HG02870 (cell line): ENCODE measurements around the gene ULBP3.
"Not testable (repeated sequence)": the region's sequence is repeated elsewhere in the genome, so short reads cannot be mapped to it uniquely, and the experiment has no call there.

Experiments
- ATAC-seq: cut with Tn5 transposase; IDR thresholded peaks from one replicate; pipeline ENCODE4 v1.9.1; 2021; ENCODE audit warnings: mild to moderate bottlenecking, moderate library complexity; ENCODE audit not compliant: unreplicated experiment

The ULBP3 gene

DNA sequence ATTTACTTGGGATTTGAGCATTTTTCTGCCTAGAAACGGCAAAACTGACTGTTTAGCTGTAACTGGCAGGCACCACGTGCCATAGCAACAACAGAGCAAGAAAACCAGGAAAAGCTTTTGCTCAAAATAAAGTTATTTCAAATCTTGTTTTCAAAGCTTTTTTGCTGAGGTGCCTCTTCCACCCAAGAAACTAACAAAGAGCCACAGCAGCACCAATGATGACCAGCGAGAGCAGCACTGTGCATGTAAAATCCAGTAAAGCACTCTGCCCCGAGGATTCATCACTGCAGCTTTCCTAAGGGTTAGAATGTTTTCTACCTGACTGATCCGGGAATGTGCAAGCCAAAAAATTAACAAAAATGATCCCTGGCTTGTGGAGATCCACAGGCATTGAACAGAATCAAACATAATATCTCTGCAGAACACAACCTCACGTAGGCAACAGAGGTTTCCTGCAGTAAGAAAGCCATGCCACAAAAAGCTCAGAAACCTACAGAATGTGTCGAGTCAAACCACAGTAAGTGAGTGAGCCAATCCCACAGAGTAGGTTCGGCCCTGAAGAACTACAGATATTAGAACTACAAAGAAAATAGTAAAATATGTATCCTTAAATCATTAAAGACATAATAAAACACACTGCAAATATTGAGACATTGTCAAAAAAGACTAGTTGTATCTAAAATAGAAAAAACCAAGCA is 7.4 kb upstream of the ULBP3 start:
- ATAC-seq: no peak

DNA sequence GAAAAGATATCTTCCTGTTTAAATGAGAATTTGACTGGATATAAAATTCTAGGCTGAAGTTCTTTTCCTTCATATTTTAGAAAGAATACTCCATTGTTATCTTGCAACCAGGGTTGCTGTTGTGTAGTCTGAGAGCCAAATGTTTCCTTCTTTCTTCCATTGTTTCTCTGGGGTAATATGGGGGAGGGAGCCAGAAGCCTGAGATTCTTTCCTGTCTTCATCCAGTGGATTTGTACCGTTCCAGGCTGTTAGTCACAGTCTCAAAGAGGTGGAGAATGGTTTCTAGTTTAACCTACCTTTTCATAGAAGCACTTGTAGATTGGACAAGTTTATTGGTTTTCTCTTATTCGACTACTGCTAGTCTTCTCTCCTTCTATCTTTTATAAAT is 6.1 kb upstream of the ULBP3 start:
- no peak for ATAC-seq

DNA sequence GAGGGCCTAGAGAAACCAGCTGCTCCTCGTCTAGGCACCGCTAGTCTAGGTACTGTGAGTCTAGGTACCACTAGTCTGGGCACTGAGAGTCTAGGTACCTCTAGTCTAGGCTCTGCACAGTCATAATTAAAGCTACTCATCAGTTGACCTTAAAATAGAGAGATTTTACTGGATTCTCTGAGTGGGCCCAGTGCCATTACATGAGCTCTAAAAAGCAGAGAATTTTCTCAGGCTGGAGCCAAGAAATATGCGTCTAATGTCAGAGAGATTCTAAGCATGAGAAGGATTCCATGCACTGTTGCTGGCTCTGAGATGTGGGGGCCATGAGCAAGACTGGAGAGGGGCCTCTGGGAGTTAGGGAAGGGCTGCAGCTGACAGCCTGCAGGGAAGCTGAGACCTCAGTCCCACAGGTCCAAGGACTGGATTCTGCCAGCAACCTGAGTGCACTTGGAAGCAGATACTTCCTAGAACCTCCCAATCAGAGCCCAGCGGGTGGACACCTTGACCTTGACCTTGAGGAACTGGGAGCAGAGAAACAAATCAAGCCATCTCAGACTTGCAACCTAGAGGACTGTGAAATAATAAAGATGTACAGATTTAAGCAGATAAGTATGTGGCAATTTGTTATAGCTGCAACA is 5.6 kb upstream of the ULBP3 start:
- ATAC-seq: not testable (repeated sequence)

DNA sequence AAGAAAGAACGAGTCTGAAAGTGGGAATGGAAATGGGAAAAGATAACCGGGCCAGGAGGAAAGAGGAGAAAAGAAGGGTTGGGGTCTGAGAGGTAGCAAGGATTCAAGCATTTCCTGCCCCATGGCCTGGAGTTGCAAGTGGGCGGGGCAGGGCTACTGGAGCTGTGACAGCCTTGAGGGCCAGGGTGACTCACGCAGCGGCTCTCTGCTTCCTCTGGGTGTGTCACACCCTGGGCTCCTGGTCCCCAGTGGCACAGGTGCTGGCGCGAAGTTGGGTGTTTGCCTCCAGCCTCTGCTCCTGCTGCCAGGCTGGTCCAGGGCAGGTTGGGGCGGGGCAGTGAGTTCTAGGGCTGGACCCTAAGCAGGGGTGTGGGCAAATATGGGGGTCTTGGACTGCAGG is 3.3 kb upstream of the ULBP3 start:
- ATAC-seq: no peak

GRCh38 chr6:150070236-150070818 is 1.4 kb upstream of the ULBP3 start:
- ATAC-seq: no peak

- ATAC-seq: no peak
Measured at GRCh38 chr6:150069706-150070105, 785 bp upstream of the ULBP3 start.

DNA sequence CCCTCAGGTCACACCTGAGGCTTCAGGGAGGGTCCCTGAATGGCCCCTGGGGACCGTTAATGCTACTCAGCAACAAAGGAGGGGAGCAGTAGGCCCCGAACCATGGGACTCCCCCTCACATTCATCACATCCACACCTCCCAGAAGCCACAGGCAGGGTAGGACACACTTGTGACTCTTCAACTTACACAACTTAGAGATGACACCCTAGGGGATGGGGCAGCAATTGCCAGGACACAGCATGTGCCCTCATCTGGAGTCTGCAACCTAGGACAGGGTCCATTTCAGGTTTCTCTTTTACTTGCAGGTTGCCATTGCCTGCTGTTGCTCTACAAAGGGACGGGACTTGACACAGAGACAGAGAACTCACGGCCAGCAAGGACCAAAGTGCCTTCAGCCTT is 770 bp downstream of the ULBP3 start:
- no peak for ATAC-seq

GRCh38 chr6:150065083-150065482 is 3.8 kb downstream of the ULBP3 start:
- ATAC-seq: no peak

DNA sequence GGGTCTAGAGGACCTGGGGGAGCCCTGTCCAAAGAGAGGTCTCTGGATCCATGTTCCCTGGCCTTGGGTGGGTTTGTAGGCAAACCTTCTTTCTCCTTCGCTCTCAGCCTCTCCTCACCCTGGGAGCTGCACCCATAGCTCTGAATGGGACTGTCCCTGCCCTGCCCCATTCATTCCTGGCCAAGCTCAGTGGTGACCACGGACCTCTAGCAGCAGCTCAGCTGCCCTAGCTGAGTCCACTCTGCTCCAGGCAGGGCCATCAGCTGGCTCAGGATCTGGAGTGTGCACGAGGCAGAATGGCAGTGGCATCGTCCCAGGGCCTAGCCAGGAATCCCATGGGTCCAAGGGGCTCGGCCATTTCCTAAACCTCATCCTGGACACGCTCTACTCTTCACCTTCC is 5.3 kb downstream of the ULBP3 start:
- ATAC-seq: no peak

GRCh38 chr6:150059973-150060372 is 8.9 kb downstream of the ULBP3 start:
- not testable (repeated sequence) for ATAC-seq

GRCh38 chr6:150058986-150059385 is 9.9 kb downstream of the ULBP3 start:
- no peak for ATAC-seq

- no peak for ATAC-seq
Measured at GRCh38 chr6:150058231-150058792, 10.6 kb downstream of the ULBP3 start.

DNA sequence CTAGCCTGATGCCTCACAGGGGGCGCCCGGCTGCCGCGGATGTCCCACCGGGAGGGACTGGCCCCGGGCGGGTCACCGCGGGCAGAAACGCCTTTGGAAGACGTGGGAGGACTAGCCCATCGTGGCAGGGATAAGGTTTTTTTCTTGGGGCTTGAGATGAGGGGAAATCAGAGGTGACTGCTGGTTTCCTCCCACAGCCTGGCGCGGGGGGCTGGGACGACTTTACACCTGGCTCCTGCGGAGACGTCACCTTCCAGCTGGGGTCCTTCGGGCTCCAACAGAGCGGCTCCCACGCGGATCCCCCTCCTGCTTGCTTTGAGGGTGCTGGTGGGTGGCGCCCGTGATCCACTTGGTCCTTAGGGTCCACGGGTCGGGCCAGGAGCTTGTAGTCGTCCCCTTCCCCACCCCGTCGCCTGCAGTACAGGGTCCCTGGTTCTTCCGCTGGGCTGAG is 11.4 kb downstream of the ULBP3 start:
- ATAC-seq: no peak

- ATAC-seq: no peak
Measured at GRCh38 chr6:150056916-150057315, 12.0 kb downstream of the ULBP3 start.

DNA sequence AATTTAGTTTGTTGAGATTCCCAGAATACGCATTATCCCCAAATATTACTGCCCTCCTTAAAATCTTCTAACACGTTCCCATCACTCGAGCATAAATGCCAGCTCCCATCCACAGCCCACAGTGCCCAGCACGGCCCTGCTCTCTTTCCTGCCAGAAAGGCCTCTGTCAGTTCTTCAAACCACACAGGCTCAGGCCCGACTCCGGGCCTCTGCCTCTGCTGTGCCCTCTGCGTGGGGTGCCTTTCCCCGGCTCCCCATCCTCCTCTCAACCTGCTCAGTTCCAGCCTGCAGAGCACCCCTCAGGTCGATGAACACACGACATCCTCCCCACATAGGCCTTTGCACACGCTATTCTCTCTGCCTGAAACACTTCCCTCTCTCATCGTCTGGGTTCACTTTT is 12.8 kb downstream of the ULBP3 start:
- ATAC-seq: no peak

GRCh38 chr6:150055131-150055530 is 13.8 kb downstream of the ULBP3 start:
- no peak for ATAC-seq

DNA sequence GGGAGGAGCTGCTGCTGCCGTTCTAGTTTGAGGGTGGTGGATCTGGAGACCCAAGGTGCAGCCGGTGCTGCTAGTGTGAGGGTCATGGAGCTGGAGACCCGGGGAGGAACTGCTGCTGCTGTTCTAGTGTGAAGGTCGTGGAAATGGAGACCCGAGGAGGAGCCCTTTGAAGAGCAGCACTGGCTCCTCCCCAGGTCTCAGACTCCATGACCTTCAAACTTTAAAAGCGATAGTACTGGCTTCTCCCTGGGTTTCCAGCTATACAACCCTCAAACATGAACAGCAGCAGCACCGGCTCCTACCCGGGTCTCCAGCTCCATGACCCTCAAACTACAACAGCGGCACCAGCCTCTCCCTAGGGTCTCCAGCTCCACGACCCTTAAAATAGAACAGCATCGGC is 15.5 kb downstream of the ULBP3 start:
- no peak for ATAC-seq

- ATAC-seq: no peak
Measured at GRCh38 chr6:150050846-150051245, 18.1 kb downstream of the ULBP3 start.

DNA sequence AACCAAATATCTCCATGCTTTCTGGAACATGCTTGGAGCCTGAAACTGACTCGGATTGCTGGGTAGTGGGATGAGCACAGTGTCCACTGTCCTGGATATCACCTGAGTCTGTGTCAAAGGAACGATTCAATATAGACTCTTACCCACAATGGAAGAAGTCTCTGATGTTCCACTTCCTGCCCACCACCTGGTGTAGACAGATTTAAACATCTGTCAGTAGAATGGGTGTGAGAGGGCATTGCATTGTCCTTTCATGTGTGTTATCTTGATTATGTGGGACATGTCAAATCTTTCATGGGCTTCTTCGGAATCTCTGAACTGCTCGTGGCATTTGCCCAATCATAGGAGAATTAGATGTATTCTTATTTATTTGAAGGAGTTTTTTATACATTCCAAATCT is 20.8 kb downstream of the ULBP3 start:
- ATAC-seq: no peak

DNA sequence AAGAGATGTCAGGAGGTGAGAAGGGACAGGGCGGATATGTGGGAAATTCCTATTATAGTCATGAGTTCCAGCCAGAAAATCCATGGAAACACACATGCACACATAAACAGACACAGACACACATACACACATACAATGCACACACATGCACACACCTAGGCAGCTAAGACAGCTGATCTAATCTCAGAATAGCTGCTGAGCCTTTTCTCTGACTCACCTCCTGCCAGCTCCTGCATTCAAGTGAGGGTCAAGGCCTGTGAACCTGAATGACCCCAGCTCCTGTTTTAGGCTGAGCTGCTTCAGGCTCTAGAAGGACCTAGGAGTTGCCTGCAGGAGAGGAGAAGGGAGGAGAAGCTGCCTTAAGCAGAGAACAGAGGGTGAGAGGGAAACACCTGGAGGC is 22.0 kb downstream of the ULBP3 start:
- no peak for ATAC-seq

DNA sequence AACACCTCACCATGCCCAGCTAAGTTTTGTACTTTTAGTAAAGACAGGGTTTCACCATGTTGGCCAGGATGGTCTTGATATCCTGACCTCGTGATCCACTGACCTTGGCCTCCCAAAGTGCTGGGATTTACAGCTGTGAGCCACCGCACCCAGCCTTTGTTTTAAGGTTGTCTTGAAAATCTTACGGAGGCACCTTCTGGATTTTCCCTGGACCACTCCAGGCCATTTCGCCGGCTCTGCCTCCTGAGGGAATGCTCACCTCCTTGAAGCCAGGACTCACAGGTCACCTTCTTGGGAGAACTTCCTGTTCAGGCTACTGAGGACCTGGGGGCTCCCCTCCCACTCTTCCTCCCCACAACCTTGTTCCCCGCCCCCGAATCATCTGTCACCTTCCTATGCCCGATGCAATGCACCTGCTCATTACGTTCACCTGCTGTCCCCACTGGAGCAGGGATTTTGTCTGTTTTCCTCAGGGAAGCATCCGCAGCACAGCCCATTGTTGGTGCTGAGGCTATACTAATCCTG is 24.2 kb downstream of the ULBP3 start:
- no peak for ATAC-seq
